Fibroblast of villous mesenchyme (primary cell): ENCODE measurements around the gene DSG4. TPM values are rescaled to one million over a fixed set of nuclear protein-coding genes. Genes with fewer than 3 reads are reported as not detected.

Experiments used
- DNase-seq: peaks from one replicate; pipeline ENCODE4 v3.0.0-alpha.2; 2010; ENCODE audit warnings: low read depth
- H3K4me3 ChIP-seq: 2 replicates; pipeline ENCODE4 v1.5.1; 2011; ENCODE audit warnings: low read depth, mild to moderate bottlenecking, low read length
- total RNA-seq: library from RNA; depleted of rRNA; stranded (reverse); fragments of >200 nt; gene quantifications from 2 replicates; pipeline ENCODE4 v1.2.3, GENCODE V29; 2012
- TF ChIP-seq, protein P1 (sequence below): IDR thresholded peaks from 2 replicates; pipeline ENCODE4 v1.5.1; 2012; ENCODE audit warnings: low read depth, mild to moderate bottlenecking, low read length; ENCODE audit not compliant: insufficient read depth

The DSG4 gene
- total RNA-seq, 1 donor, result not detected

DNA sequence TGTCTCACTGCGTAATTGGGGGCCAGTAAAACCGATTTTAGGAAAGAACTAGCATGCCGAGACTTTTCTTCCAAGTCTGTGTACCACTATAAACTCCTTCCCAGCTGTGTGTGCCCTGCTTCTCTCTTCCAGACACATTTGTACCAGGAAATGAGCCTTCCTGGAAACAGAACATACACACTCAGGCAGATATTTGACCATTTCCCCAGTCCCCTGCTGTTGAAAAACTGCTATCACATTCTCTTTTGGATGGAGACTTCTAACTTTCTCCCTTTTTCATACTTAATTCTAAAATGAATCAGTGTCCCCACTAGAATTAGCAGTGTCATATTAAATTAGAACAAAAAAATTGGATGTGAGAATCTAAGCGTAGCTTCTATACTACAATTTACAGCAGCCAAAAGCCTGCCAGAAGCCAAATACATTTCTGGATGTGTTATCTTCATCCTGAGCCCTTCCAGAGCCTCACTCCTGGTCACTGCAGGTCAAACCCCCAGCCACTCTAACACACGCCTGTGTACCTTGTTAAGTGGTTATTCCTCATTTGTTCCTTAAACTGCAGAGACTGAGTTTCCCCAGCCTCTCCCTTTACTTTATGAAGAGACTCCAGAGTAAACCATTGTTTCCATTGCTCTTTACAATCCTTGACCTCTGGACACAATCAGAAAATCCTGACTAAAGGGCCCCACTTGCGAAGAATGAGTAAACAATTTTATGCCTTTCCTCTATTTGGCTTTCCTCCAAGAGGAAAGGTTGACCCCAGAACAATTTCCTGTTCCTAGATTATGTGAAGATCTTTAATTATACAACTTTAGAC lies 20.4 kb downstream of the DSG4 start:
- DNase-seq, result no peak
- TF ChIP-seq, protein P1, sequence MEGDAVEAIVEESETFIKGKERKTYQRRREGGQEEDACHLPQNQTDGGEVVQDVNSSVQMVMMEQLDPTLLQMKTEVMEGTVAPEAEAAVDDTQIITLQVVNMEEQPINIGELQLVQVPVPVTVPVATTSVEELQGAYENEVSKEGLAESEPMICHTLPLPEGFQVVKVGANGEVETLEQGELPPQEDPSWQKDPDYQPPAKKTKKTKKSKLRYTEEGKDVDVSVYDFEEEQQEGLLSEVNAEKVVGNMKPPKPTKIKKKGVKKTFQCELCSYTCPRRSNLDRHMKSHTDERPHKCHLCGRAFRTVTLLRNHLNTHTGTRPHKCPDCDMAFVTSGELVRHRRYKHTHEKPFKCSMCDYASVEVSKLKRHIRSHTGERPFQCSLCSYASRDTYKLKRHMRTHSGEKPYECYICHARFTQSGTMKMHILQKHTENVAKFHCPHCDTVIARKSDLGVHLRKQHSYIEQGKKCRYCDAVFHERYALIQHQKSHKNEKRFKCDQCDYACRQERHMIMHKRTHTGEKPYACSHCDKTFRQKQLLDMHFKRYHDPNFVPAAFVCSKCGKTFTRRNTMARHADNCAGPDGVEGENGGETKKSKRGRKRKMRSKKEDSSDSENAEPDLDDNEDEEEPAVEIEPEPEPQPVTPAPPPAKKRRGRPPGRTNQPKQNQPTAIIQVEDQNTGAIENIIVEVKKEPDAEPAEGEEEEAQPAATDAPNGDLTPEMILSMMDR, result no peak
- H3K4me3 ChIP-seq, result no peak overlapping the region

DNA sequence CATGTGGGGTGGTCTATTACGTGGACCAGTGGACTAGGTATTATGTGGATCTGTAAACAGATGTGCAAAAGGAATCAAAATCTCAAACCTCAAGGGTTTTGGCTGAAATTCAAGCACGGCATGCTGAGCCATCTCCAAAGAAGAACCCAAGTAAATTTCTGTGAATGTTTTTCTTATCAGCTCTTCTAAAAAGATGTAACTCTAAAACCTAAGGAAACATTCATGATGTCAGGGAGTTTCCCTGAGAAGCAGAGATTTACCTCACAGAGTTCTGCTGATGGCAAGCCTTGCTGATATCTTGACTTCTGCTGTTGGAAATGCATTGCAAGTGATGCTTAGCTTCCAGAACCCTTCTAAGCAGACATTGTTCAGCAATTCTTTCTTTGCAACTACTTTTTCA lies 21.6 kb downstream of the DSG4 start:
- H3K4me3 ChIP-seq, result no peak overlapping the region
- DNase-seq, result peak; percentile 5
- TF ChIP-seq, protein P1, result no peak

- TF ChIP-seq, protein P1, result no peak
- no peak overlapping the region for H3K4me3 ChIP-seq
- DNase-seq, result no peak
Observed at GRCh38 chr18:31399306-31400032, 22.9 kb downstream of the DSG4 start.

- DNase-seq, result no peak
- no peak overlapping the region for H3K4me3 ChIP-seq
- TF ChIP-seq, protein P1, result no peak
Observed at GRCh38 chr18:31401156-31402025, 24.8 kb downstream of the DSG4 start.

DNA sequence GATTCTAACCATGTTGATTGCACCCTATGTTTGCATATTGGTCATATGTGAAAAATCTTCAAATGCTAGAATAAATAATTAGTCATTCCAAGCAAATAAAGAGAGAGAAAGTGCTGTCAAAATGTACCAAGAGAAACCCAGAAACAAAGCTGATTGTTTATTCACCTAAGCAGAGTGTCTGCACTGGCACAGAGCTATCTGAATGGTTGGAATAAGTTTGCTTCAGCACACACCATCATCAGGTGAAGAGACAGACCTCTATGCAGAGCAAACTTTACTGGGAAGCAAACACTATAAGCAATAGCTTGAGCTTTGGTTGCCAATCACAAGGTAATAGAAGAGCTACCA lies 25.4 kb downstream of the DSG4 start:
- TF ChIP-seq, protein P1, result no peak
- DNase-seq, result no peak
- H3K4me3 ChIP-seq, result no peak overlapping the region

DNA sequence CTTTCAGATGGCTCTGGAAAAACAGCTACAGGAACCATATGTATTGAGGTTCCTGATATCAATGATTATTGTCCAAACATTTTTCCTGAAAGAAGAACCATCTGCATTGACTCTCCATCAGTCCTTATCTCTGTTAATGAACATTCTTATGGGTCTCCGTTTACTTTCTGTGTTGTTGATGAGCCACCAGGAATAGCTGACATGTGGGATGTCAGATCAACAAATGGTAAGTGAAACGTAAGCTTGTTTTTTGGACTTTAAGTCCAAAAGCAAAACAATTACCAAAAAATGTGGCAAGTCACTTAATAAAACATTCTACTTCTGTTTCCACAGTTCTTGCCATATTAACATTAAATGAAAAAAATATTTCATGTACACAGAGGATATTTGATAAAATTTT lies 26.8 kb downstream of the DSG4 start:
- TF ChIP-seq, protein P1, result no peak
- DNase-seq, result no peak
- no peak overlapping the region for H3K4me3 ChIP-seq
